ENCODE measurements around the gene COL24A1.

DNA sequence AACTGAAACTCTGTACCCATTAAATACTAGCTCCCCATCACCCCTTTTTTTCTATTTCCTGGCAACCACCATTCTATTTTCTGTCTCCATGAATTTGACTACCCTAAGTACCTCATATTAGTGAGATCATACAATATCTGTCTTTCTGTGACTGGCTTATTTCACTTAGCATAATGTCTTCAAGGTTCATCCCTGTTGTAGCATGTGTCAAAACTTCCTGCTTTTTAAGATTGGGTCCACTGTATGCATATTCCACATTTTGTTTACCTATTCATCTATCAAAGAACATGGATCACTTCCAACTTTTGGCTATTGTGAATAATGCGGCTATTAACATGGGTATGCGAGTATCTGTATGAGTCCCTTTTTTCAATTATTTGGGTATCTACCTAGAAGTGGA lies 266.7 kb downstream of the COL24A1 start:
- no peak for TF ChIP-seq EZH2 (IDR thresholded peaks at IDR 0.05; ENCODE audit: borderline replicate concordance, low read depth, low read length, severe bottlenecking)
- TF ChIP-seq CTCF (IDR thresholded peaks at IDR 0.05; ENCODE audit: borderline replicate concordance, extremely low read depth, low read length, poor library complexity, severe bottlenecking): no peak
